A549 (cell line): ENCODE measurements around the gene IFT57. TPM values are rescaled to one million over a fixed set of nuclear protein-coding genes. Genes with fewer than 3 reads are reported as not detected.

Experiments
- ATAC-seq, 2 experiments: fragments of 200-7000 bp in 1 of 2; fragments of >200 bp in 1 of 2; cut with Nextera tagmentation in 1 of 2; cut with Tn5 transposase in 1 of 2; 3 replicates each; pipeline versions ENCODE4 v1.8.0 to v1.9.1; 2018 to 2020; ENCODE audit warnings: mild to moderate bottlenecking in 1 of 2, moderate library complexity in 1 of 2
- CTCF ChIA-PET: fragments of 300-600 bp; sonication (Branson Sonifier 250); formaldehyde crosslinking; extraction: SDS; loops from one replicate; lab custom pipeline; 2021; ENCODE audit warnings: antibody characterized with exemption, inconsistent platforms; lab: Yijun Ruan, JAX
- POLR2A ChIA-PET: fragments of 350-600 bp; formaldehyde crosslinking; extraction: SDS; loops from one replicate; lab custom pipeline; 2021; ENCODE audit warnings: antibody characterized with exemption, inconsistent platforms; lab: Yijun Ruan, JAX
- DNase-seq, 2 experiments: peaks; one replicate each; pipeline versions ENCODE4 v3.0.0 to v3.0.0-alpha.2; 2011 to 2016; ENCODE audit warnings: low read depth in 1 of 2, low spot score in 1 of 2
- FAIRE-seq: peaks from 2 replicates; lab custom pipeline; 2011; peaks lifted over from hg19 to GRCh38; lab: Jason Lieb, UNC
- H3K27ac ChIP-seq, 2 experiments: fragments of >200 bp; sonication (Bioruptor Twin); formaldehyde crosslinking; 3 replicates each; pipeline ENCODE4 v1.5.1; 2016 to 2017
- H3K4me1 ChIP-seq: fragments of >200 bp; sonication (Bioruptor Twin); formaldehyde crosslinking; 3 replicates; pipeline ENCODE4 v1.6.1; 2016
- H3K4me2 ChIP-seq: fragments of >200 bp; sonication (Bioruptor Twin); formaldehyde crosslinking; 3 replicates; pipeline ENCODE4 v1.6.1; 2016
- H3K4me3 ChIP-seq: fragments of >200 bp; sonication (Bioruptor Twin); formaldehyde crosslinking; 3 replicates; pipeline ENCODE4 v1.5.1; 2016
- H3K9me3 ChIP-seq: fragments of >200 bp; sonication (Bioruptor Twin); formaldehyde crosslinking; 3 replicates; pipeline ENCODE4 v1.6.1; 2016
- CBX8 ChIP-seq: fragments of 200-600 bp; sonication (generic); IDR thresholded peaks from 2 replicates; pipeline ENCODE4 v1.6.1; 2016
- CEBPB ChIP-seq, 2 experiments: fragments of >200 bp in 1 of 2; sonication (Bioruptor Twin) in 1 of 2; formaldehyde crosslinking in 1 of 2; IDR thresholded peaks; 2 replicates each; pipeline ENCODE4 v1.6.1; 2012 to 2016
- CHD2 ChIP-seq: fragments of 150-350 bp; IDR thresholded peaks from 2 replicates; pipeline ENCODE4 v1.6.1; 2014; ENCODE audit warnings: low read length; ENCODE audit not compliant: partially characterized antibody
- CHD4 ChIP-seq: fragments of 200-600 bp; sonication (generic); IDR thresholded peaks from 2 replicates; pipeline ENCODE4 v1.6.1; 2016; ENCODE audit warnings: antibody characterized with exemption, mild to moderate bottlenecking, borderline replicate concordance
- E2F6 ChIP-seq: IDR thresholded peaks from 2 replicates; pipeline ENCODE4 v1.6.1; 2012; ENCODE audit warnings: low read depth, borderline replicate concordance
- ELK1 ChIP-seq: fragments of 150-350 bp; IDR thresholded peaks from 2 replicates; pipeline ENCODE4 v1.6.1; 2014; ENCODE audit warnings: low read depth, mild to moderate bottlenecking, low read length
- EP300 ChIP-seq, 2 experiments: fragments of >200 bp; sonication (Bioruptor Twin); formaldehyde crosslinking; IDR thresholded peaks; 2 replicates in 1 of 2; 3 replicates in 1 of 2; pipeline ENCODE4 v1.6.1; 2016 to 2017
- ESRRA ChIP-seq: fragments of 150-350 bp; IDR thresholded peaks from 2 replicates; pipeline ENCODE4 v1.6.1; 2014; ENCODE audit warnings: mild to moderate bottlenecking, low read length, borderline replicate concordance
- FOSB ChIP-seq: fragments of 250-450 bp; sonication (Bioruptor Pico); IDR thresholded peaks from 2 replicates; pipeline ENCODE4 v1.5.0; 2020; ENCODE audit warnings: mild to moderate bottlenecking, moderate library complexity
- FOSL2 ChIP-seq, 2 experiments: fragments of 450-650 bp in 1 of 2; fragments of >200 bp in 1 of 2; sonication (Bioruptor Twin) in 1 of 2; formaldehyde crosslinking; IDR thresholded peaks; 2 replicates each; pipeline versions ENCODE4 v1.5.0 to v1.6.1; 2016 to 2020; ENCODE audit warnings: mild to moderate bottlenecking in 1 of 2, moderate library complexity in 1 of 2
- FOXS1 ChIP-seq: fragments of 250-450 bp; sonication (Bioruptor Pico); IDR thresholded peaks from 2 replicates; pipeline ENCODE4 v1.5.0; 2020; ENCODE audit warnings: mild to moderate bottlenecking, moderate library complexity
- HES2 ChIP-seq: fragments of >200 bp; sonication (Bioruptor Twin); formaldehyde crosslinking; IDR thresholded peaks from 2 replicates; pipeline ENCODE4 v1.6.1; 2016
- HOXA7 ChIP-seq: fragments of 250-450 bp; sonication (Bioruptor Pico); IDR thresholded peaks from 2 replicates; pipeline ENCODE4 v1.5.0; 2020; ENCODE audit warnings: mild to moderate bottlenecking, moderate library complexity
- HOXB5 ChIP-seq: fragments of 250-450 bp; sonication (Bioruptor Pico); IDR thresholded peaks from 2 replicates; pipeline ENCODE4 v1.5.0; 2020; ENCODE audit warnings: mild to moderate bottlenecking, moderate library complexity
- JUN ChIP-seq, 2 experiments: fragments of >200 bp; sonication (Bioruptor Twin); formaldehyde crosslinking; IDR thresholded peaks; 2 replicates in 1 of 2; 3 replicates in 1 of 2; pipeline ENCODE4 v1.6.1; 2016 to 2017
- JUNB ChIP-seq: fragments of >200 bp; sonication (Bioruptor Twin); formaldehyde crosslinking; IDR thresholded peaks from 2 replicates; pipeline ENCODE4 v1.6.1; 2016
- MAX ChIP-seq: IDR thresholded peaks from 2 replicates; pipeline ENCODE4 v1.6.1; 2012
- MYC ChIP-seq: IDR thresholded peaks from 2 replicates; pipeline ENCODE4 v1.6.1; 2012; ENCODE audit warnings: mild to moderate bottlenecking, inconsistent platforms, low read length, improper control_type of control experiment, borderline replicate concordance
- NFE2L2 ChIP-seq: fragments of 150-350 bp; conservative IDR thresholded peaks from 2 replicates; pipeline ENCODE4 v1.6.1; 2014; ENCODE audit warnings: low read length
- NPAS2 ChIP-seq: fragments of 250-450 bp; sonication (Bioruptor Pico); IDR thresholded peaks from 2 replicates; pipeline ENCODE4 v1.8.0; 2022; ENCODE audit warnings: mild to moderate bottlenecking, moderate library complexity, borderline replicate concordance
- NR3C1 ChIP-seq: fragments of >200 bp; sonication (Bioruptor Twin); formaldehyde crosslinking; IDR thresholded peaks from 3 replicates; pipeline ENCODE4 v1.6.1; 2017
- PBX3 ChIP-seq: IDR thresholded peaks from 2 replicates; pipeline ENCODE4 v1.6.1; 2012
- RAD21 ChIP-seq, 2 experiments: fragments of >200 bp in 1 of 2; sonication (Bioruptor Twin) in 1 of 2; formaldehyde crosslinking in 1 of 2; IDR thresholded peaks in 1 of 2; conservative IDR thresholded peaks in 1 of 2; 2 replicates in 1 of 2; 3 replicates in 1 of 2; pipeline ENCODE4 v1.6.1; 2012 to 2018; ENCODE audit warnings: inconsistent platforms in 1 of 2
- RFX5 ChIP-seq: fragments of 450-650 bp; IDR thresholded peaks from 2 replicates; pipeline ENCODE4 v1.7.1; 2014; ENCODE audit warnings: antibody characterized with exemption, mild to moderate bottlenecking, moderate library complexity
- USF2 ChIP-seq: fragments of 450-650 bp; IDR thresholded peaks from 2 replicates; pipeline ENCODE4 v1.6.1; 2014; ENCODE audit warnings: antibody characterized with exemption
- ZC3H11A ChIP-seq: fragments of 450-650 bp; IDR thresholded peaks from 2 replicates; pipeline ENCODE4 v1.6.1; 2014; ENCODE audit warnings: antibody characterized with exemption, mild to moderate bottlenecking
- ZNF302 ChIP-seq: fragments of 250-450 bp; sonication (Bioruptor Pico); IDR thresholded peaks from 2 replicates; pipeline ENCODE4 v1.9.0; 2021; ENCODE audit warnings: inconsistent platforms, mild to moderate bottlenecking, moderate library complexity
- ZSCAN20 ChIP-seq: fragments of 250-450 bp; sonication (Bioruptor Pico); IDR thresholded peaks from 2 replicates; pipeline ENCODE4 v1.8.0; 2022; ENCODE audit warnings: mild to moderate bottlenecking, moderate library complexity
- WGBS: methylation state at CpG from one replicate; pipeline ENCODE4 v1.1.6; 2017; ENCODE audit errors: missing lambda C conversion rate; 5-methylcytosine and 5-hydroxymethylcytosine counted together
- polyA plus RNA-seq, 4 experiments: library from polyadenylated mRNA; depleted of rRNA in 3 of 4; stranded (reverse); fragments of >200 nt; fragmentation: RNase III in 1 of 4; extraction: RNeasy Plus Mini Kit Qiagen cat#74134 plus additional on column Dnase treatment in 1 of 4; gene quantifications; 2 replicates in 3 of 4; 3 replicates in 1 of 4; pipeline ENCODE4 v1.2.3, GENCODE V29; 2011 to 2017

Gene IFT57
- polyA plus RNA-seq, 2 of the 4 experiments (the other 2 are of a cell fraction): 39.1 to 59.2 TPM

- H3K27ac ChIP-seq: no peak overlapping the region
- TF ChIP-seq CBX8 (no peak), HOXA7 (CRISPR knock-in tag) (no peak), FOSL2 (IDR thresholded peaks at IDR 0.05) (no peak), FOSL2 (CRISPR knock-in tag; IDR thresholded peaks at IDR 0.05) (no peak)
- no peaks in the 10 kb centered on the region for H3K4me1 ChIP-seq
- no peak overlapping the region for H3K4me3 ChIP-seq
- DNase-seq (no peak), FAIRE-seq (no peak), ATAC-seq (no peak)
- H3K9me3 ChIP-seq: peaks cover 5% of the 10 kb centered on the region; the same call in 1 of the 3 replicates
- CTCF ChIA-PET: no interaction called here
- WGBS: 92% methylated on average over 4 of the region's 4 CpGs
- H3K4me2 ChIP-seq: no peak overlapping the region
- POLR2A ChIA-PET: no interaction called here
Observed at GRCh38 chr3:108191394-108191793, 30.8 kb downstream of the IFT57 start.

- peaks cover 7% of the 10 kb centered on the region; the same call in 1 of the 3 replicates for H3K9me3 ChIP-seq
- ChIA-PET POLR2A (no interaction called here), CTCF (no interaction called here)
- no peak overlapping the region for H3K27ac ChIP-seq
- DNase-seq (no peak), ATAC-seq (no peak), FAIRE-seq (no peak)
- no peak for TF ChIP-seq ESRRA
- no peak for TF ChIP-seq FOSB
- no peak for TF ChIP-seq MYC
- no peak for TF ChIP-seq E2F6
- no peak for TF ChIP-seq ZNF302 (CRISPR knock-in tag)
- TF ChIP-seq CBX8: no peak
- no peak for TF ChIP-seq NR3C1
- no peak for TF ChIP-seq USF2
- TF ChIP-seq CEBPB (IDR thresholded peaks at IDR 0.05): no peak
- no peak for TF ChIP-seq PBX3
- no peak for TF ChIP-seq RAD21 (conservative IDR thresholded peaks at IDR 0.05 in 1 of 2, IDR thresholded peaks at IDR 0.05 in 1 of 2)
- TF ChIP-seq FOXS1 (CRISPR knock-in tag): no peak
- TF ChIP-seq NPAS2 (CRISPR knock-in tag): no peak
- no peak for TF ChIP-seq RFX5
- no peak for TF ChIP-seq CHD4
- no peak for TF ChIP-seq ELK1
- TF ChIP-seq JUN (IDR thresholded peaks at IDR 0.05): no peak
- no peak for TF ChIP-seq ZSCAN20 (CRISPR knock-in tag)
- no peak overlapping the region for H3K4me3 ChIP-seq
- 91% methylated on average over 3 of the region's 3 CpGs for WGBS
- no peaks in the 10 kb centered on the region for H3K4me1 ChIP-seq
- H3K4me2 ChIP-seq: no peak overlapping the region
Observed at GRCh38 chr3:108190346-108190745, 31.9 kb downstream of the IFT57 start.

GRCh38 chr3:108189440-108189839 is 32.8 kb downstream of the IFT57 start:
- POLR2A ChIA-PET: no interaction called here
- no peak for DNase-seq
- TF ChIP-seq EP300 (IDR thresholded peaks at IDR 0.05): no peak
- TF ChIP-seq ZC3H11A: no peak
- no peak for TF ChIP-seq HOXB5 (CRISPR knock-in tag)
- no peak for TF ChIP-seq HES2
- TF ChIP-seq NFE2L2: no peak
- TF ChIP-seq CHD2: no peak
- TF ChIP-seq JUNB: no peak
- TF ChIP-seq MAX: no peak
- TF ChIP-seq FOSB: no peak
- no peak for TF ChIP-seq MYC
- no peak for TF ChIP-seq USF2
- TF ChIP-seq, all 56 proteins: peak for 0
- FAIRE-seq (no peak), ATAC-seq (no peak)
- WGBS: 79% methylated on average over 3 of the region's 3 CpGs
- H3K4me1 ChIP-seq: no peaks in the 10 kb centered on the region
- H3K4me3 ChIP-seq: no peak overlapping the region
- no peak overlapping the region for H3K4me2 ChIP-seq
- peaks cover 4% of the 10 kb centered on the region; the same call in 1 of the 3 replicates for H3K9me3 ChIP-seq
- H3K27ac ChIP-seq: no peak overlapping the region
- CTCF ChIA-PET: no interaction called here
